Neural cell (in vitro differentiated cells): ENCODE measurements around the gene CTDSPL.

Source experiments
- CTCF ChIP-seq: fragments of 450-650 bp; IDR thresholded peaks from 2 replicates; pipeline ENCODE4 v1.5.1; 2014; ENCODE audit warnings: antibody characterized with exemption, mild to moderate bottlenecking, moderate library complexity; ENCODE audit not compliant: poor library complexity, severe bottlenecking
- EP300 ChIP-seq: fragments of 450-650 bp; conservative IDR thresholded peaks from 2 replicates; pipeline ENCODE4 v1.6.1; 2014; ENCODE audit warnings: antibody characterized with exemption, mild to moderate bottlenecking, moderate library complexity; ENCODE audit not compliant: poor library complexity, severe bottlenecking
- EZH2 ChIP-seq: fragments of 200-600, 300-800 bp; shearing (Covaris generic), sonication (generic); IDR thresholded peaks from 2 replicates; pipeline ENCODE4 v1.6.1; 2014; ENCODE audit warnings: antibody characterized with exemption, low read length, borderline replicate concordance, mild to moderate bottlenecking; ENCODE audit not compliant: insufficient read depth, poor library complexity, severe bottlenecking
- MXI1 ChIP-seq: fragments of 450-650 bp; conservative IDR thresholded peaks from 2 replicates; pipeline ENCODE4 v1.6.1; 2014; ENCODE audit warnings: antibody characterized with exemption, mild to moderate bottlenecking; ENCODE audit not compliant: poor library complexity, severe bottlenecking
- POLR2AphosphoS5 ChIP-seq: IDR thresholded peaks from 2 replicates; pipeline ENCODE4 v1.6.1; 2012
- RAD21 ChIP-seq: fragments of 450-650 bp; conservative IDR thresholded peaks from 2 replicates; pipeline ENCODE4 v1.6.1; 2014; ENCODE audit warnings: antibody characterized with exemption, mild to moderate bottlenecking, moderate library complexity
- SMC3 ChIP-seq: fragments of 450-650 bp; conservative IDR thresholded peaks from 2 replicates; pipeline ENCODE4 v1.6.1; 2014; ENCODE audit warnings: antibody characterized with exemption, mild to moderate bottlenecking, moderate library complexity; ENCODE audit not compliant: poor library complexity
- TAF1 ChIP-seq: IDR thresholded peaks from 2 replicates; pipeline ENCODE4 v1.6.1; 2012; ENCODE audit warnings: low read depth

- no peak for TF ChIP-seq CTCF
- TF ChIP-seq RAD21: no peak
- TF ChIP-seq EZH2: no peak
- TF ChIP-seq EP300: no peak
- TF ChIP-seq POLR2AphosphoS5: no peak
- no peak for TF ChIP-seq TAF1
- no peak for TF ChIP-seq MXI1
- no peak for TF ChIP-seq SMC3
These were observed 167.9 kb downstream of the CTDSPL start, which contains the start of gene PLCD1 for GRCh38 chr3:38029400-38030125.
